ENCODE data around the gene DNAI2.

- no peak for TF ChIP-seq CTCF (IDR thresholded peaks at IDR 0.05)
- TF ChIP-seq POLR2A (IDR thresholded peaks at IDR 0.05): no peak
Measured at GRCh38 chr17:74362069-74362405, 88.0 kb downstream of the DNAI2 start.

Measured in testis (tissue), 2 donors.